Tibial artery (tissue), 4 donors: ENCODE data around the gene CLPX.
"Not testable (repeated sequence)": the region's sequence is repeated elsewhere in the genome, so short reads cannot be mapped to it uniquely, and the experiment has no call there.

Experiments
- DNase-seq, 2 donors: peaks; one replicate each; pipeline ENCODE4 v3.0.0-alpha.2; 2019
- H3K27ac ChIP-seq, 2 donors: fragments of 200-600 bp; sonication (generic) in 1 of 2; 1 replicate in 1 of 2; 2 replicates in 1 of 2; pipeline ENCODE4 v1.5.1; 2018 to 2019; ENCODE audit warnings: mild to moderate bottlenecking in 1 of 2
- H3K27me3 ChIP-seq, 2 donors: fragments of 200-600 bp; sonication (generic) in 1 of 2; one replicate each; pipeline versions ENCODE4 v1.5.1 to v1.6.0; 2016 to 2019
- H3K36me3 ChIP-seq, 3 donors: fragments of 200-600 bp; sonication (generic) in 2 of 3; one replicate each; pipeline ENCODE4 v1.5.1; 2016 to 2019; ENCODE audit warnings: mild to moderate bottlenecking in 2 of 3
- H3K4me1 ChIP-seq, 4 donors: fragments of 200-600 bp; sonication (generic) in 2 of 4; 1 replicate in 3 of 4; 2 replicates in 1 of 4; pipeline ENCODE4 v1.5.1; 2016 to 2019
- H3K4me3 ChIP-seq, 2 donors: fragments of 200-600 bp; sonication (generic) in 1 of 2; 1 replicate in 1 of 2; 2 replicates in 1 of 2; pipeline ENCODE4 v1.5.1; 2018 to 2019; ENCODE audit warnings: mild to moderate bottlenecking in 2 of 2
- H3K9me3 ChIP-seq, 3 donors: fragments of 200-600 bp; sonication (generic) in 1 of 3; one replicate each; pipeline ENCODE4 v1.5.1; 2016 to 2019
- intact Hi-C: fragments of 100-400 bp; cut with DNase I; formaldehyde crosslinking; loops from one replicate; pipeline ENCODE4 v1.15.0; 2023; ENCODE audit warnings: low total_unique reads
- TF ChIP-seq, protein P1 (sequence below), 2 experiments: fragments of 200-600 bp in 1 of 2; fragments of 450-650 bp in 1 of 2; IDR thresholded peaks; one replicate each; pipeline ENCODE4 v1.5.1; 2017 to 2019; ENCODE audit warnings: antibody characterized with exemption in 2 of 2, mild to moderate bottlenecking in 1 of 2, moderate library complexity in 1 of 2

The CLPX gene

DNA sequence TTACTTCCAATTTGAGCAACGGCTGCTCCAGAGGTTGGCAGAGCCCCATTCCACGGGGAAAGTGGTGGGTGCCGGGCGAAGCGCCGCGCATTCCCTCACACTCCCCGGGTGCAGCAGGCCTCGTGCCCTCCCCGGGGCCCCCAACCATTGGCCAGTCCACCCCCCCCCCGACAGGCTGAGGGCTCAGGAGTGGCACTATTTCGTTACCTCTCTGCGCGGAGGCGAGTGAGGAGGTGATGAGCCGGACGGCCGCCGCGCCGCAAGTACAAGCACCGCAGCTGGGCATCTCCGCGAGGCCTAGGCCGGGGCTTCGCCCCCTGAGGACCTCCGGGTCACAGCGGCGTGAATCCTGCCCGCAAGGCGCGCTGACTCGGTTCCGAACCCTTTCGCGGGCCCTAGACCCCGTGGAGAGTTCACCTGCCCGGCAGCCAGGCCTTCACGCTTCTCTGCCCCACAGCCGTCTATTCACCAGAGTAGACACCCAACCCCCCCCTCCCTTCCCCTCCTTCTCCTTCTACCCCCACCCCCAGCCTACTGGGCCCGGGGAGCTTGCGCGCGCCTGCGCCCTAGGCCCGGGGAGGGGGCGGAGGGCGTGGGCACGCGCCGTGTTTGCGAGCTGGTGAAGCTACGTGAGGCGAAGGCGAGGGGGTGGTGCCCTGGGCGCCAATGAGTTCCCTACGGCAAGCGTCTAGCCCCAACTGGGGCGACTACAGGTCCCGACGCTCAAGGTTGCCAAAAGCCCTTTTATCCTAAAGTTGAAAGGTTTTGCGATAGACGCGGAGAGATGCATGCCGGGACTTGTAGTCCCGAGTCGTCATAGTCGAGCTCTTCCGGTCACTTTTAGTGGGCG is at the start of gene CLPX:
Gene CLPX (minus strand): TSS at position 475 of the 850 bp plus-strand sequence. CDS start 189 bp downstream, at position 286.
- Histone ChIP-seq H3K9me3 (no peaks in the 10 kb centered on the region), H3K4me3 (peak within 1 kb of the TSS; percentile 77 to 93), H3K36me3 (peaks cover 0 to 5% (median 0%) of the 10 kb centered on the region in 3 donors), H3K27ac (peak within 1 kb of the TSS; percentile 94 to 97), H3K4me1 (peaks cover 0 to 35% (median 16%) of the 10 kb centered on the region in 4 donors), H3K27me3 (no peaks in the 10 kb centered on the region)
- peak; percentile 92 to 98 for DNase-seq
- intact Hi-C loops: loop anchor here (2.0 to 10.0 kb wide), 2 partner anchors 50 to 112 kb away; partner anchors contain the start of genes PDCD7 and RNU5A-1
- TF ChIP-seq, protein P1, sequence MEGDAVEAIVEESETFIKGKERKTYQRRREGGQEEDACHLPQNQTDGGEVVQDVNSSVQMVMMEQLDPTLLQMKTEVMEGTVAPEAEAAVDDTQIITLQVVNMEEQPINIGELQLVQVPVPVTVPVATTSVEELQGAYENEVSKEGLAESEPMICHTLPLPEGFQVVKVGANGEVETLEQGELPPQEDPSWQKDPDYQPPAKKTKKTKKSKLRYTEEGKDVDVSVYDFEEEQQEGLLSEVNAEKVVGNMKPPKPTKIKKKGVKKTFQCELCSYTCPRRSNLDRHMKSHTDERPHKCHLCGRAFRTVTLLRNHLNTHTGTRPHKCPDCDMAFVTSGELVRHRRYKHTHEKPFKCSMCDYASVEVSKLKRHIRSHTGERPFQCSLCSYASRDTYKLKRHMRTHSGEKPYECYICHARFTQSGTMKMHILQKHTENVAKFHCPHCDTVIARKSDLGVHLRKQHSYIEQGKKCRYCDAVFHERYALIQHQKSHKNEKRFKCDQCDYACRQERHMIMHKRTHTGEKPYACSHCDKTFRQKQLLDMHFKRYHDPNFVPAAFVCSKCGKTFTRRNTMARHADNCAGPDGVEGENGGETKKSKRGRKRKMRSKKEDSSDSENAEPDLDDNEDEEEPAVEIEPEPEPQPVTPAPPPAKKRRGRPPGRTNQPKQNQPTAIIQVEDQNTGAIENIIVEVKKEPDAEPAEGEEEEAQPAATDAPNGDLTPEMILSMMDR (IDR thresholded peaks at IDR 0.05): no peak

DNA sequence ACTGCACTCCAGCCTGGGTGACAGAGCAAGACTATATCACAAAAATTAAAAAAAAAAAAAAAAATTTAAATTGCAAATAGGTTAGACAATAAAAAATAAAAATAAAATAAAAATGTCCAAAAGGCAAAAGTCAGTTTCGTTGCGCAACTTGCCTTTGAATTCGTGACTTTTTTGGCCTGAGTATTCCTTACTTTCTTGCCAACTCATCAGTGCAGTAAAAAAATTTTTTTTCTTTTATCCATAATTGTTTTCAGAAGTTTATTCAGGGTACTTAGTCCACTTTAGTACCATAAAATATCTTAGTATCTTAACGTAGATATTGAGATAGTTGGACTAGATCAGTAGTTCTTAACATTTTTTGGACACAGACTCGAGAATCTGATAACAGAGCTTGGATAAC is 48.6 kb upstream of the CLPX start:
- TF ChIP-seq, protein P1 (IDR thresholded peaks at IDR 0.05): no peak
- no peaks in the 10 kb centered on the region for H3K27me3 ChIP-seq
- no peaks in the 10 kb centered on the region for H3K36me3 ChIP-seq
- no peak overlapping the region for H3K4me3 ChIP-seq
- intact Hi-C loops: no loop called here
- no peaks in the 10 kb centered on the region for H3K4me1 ChIP-seq
- no peak overlapping the region for H3K27ac ChIP-seq
- H3K9me3 ChIP-seq: no peaks in the 10 kb centered on the region
- no peak for DNase-seq

DNA sequence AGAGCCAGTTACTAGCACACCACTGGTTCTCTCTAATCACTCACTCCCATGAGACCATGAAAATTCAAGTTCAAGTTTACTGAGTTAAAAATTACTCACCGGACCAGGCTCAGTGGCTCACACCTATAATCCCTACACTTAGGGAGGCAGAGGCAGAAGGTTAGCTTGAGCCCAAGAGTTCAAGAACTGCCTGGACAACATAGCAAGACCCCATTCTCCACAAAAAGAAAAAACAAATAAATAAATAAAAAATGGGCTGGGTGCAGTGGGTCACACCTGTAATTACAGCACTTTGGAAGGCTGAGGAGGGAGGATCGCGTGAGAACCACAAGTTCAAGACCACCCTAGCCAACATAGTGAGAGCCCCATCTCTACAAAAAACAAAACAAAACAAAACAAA is 47.4 kb upstream of the CLPX start:
- Histone ChIP-seq H3K4me3 (no peak overlapping the region), H3K27me3 (no peaks in the 10 kb centered on the region), H3K36me3 (no peaks in the 10 kb centered on the region), H3K9me3 (no peaks in the 10 kb centered on the region), H3K27ac (no peak overlapping the region), H3K4me1 (no peaks in the 10 kb centered on the region)
- TF ChIP-seq, protein P1 (IDR thresholded peaks at IDR 0.05): no peak
- intact Hi-C loops: no loop called here
- DNase-seq: no peak

DNA sequence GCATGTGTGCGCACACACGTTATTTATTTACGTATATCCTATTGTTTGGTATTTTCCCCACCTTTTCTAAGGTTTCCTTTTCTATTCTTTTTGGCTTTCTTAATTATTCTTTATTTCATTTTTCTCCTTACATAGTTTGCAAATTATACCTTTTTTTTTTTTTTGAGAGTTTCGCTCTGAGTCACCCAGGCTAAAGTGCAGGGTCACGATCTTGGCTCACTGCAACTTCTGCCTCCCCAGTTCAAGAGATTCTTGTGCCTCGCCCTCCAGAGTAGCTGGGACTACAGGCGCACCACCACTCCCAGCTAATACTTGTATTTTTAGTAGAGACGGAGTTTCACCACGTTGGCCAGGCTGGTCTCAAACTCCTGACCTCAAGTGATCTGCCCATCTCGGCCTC is 46.2 kb upstream of the CLPX start:
- TF ChIP-seq, protein P1 (IDR thresholded peaks at IDR 0.05): no peak
- H3K4me3 ChIP-seq: no peak overlapping the region
- no peaks in the 10 kb centered on the region for H3K36me3 ChIP-seq
- no peaks in the 10 kb centered on the region for H3K4me1 ChIP-seq
- DNase-seq: no peak
- intact Hi-C loops: no loop called here
- H3K9me3 ChIP-seq: no peaks in the 10 kb centered on the region
- H3K27me3 ChIP-seq: no peaks in the 10 kb centered on the region
- no peak overlapping the region for H3K27ac ChIP-seq

DNA sequence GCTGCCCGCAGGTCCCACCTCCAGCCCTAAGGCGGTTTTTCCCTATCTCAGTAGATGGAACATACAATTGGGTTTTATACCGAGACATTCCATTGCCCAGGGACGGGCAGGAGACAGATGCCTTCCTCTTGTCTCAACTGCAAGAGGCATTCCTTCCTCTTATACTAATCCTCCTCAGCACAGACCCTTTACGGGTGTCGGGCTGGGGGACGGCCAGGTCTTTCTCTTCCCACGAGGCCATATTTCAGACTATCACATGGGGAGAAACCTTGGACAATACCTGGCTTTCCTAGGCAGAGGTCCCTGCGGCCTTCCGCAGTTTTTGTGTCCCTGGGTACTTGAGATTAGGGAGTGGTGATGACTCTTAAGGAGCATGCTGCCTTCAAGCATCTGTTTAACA is 41.8 kb upstream of the CLPX start:
- not testable (repeated sequence) for H3K27ac ChIP-seq, H3K36me3 ChIP-seq

DNA sequence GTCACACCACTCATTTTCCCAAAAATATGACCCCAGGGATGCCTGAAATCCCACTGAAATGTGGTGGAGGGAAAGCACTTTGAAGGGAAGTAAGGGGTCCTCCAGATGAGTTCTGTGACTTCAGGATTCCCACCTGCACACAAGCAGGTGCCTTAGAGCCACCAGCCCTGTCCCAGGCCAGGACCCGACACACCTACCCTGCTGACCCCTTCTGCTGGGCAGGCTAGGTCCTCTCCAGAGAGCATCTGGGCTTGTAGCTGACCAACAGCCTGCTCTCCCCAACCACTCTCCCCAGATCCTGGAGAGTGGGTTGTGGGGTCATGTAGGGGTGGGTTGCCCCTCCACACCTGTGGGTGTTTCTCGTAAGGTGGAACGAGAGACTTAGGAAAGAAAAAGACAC is 41.1 kb upstream of the CLPX start:
- Histone ChIP-seq H3K36me3 (no peaks in the 10 kb centered on the region), H3K4me3 (no peak overlapping the region), H3K9me3 (no peaks in the 10 kb centered on the region), H3K27ac (no peak overlapping the region), H3K4me1 (no peaks in the 10 kb centered on the region), H3K27me3 (no peaks in the 10 kb centered on the region)
- TF ChIP-seq, protein P1 (IDR thresholded peaks at IDR 0.05): no peak
- intact Hi-C loops: no loop called here
- DNase-seq: no peak

More for the DNA sequence above, 41.8 kb upstream of the CLPX start:
- DNase-seq, intact Hi-C loops, H3K4me3 ChIP-seq, H3K27me3 ChIP-seq, H3K9me3 ChIP-seq, H3K4me1 ChIP-seq: not testable (repeated sequence)
